GM13977 (cell line): ENCODE measurements around the gene NDEL1.

Experiments used
- DNase-seq: peaks from one replicate; pipeline ENCODE4 v3.0.0; 2012; ENCODE audit warnings: low spot score
- in situ Hi-C: fragments of 300-500 bp; cut with MboI; formaldehyde crosslinking; loops from one replicate; pipeline ENCODE4 v1.12.0; 2022; ENCODE audit warnings: low sequenced_read_pairs, low pct_unique_long_range_greater_than_20kb, mixed read lengths, inconsistent platforms; ENCODE audit not compliant: unreplicated experiment
- TF ChIP-seq, protein P1 (sequence below): IDR thresholded peaks from 2 replicates; pipeline ENCODE4 v1.5.1; 2012; ENCODE audit warnings: mild to moderate bottlenecking, control low read depth; ENCODE audit not compliant: insufficient read depth; ENCODE audit errors: extremely low read depth, missing control alignments

NDEL1 gene

DNA sequence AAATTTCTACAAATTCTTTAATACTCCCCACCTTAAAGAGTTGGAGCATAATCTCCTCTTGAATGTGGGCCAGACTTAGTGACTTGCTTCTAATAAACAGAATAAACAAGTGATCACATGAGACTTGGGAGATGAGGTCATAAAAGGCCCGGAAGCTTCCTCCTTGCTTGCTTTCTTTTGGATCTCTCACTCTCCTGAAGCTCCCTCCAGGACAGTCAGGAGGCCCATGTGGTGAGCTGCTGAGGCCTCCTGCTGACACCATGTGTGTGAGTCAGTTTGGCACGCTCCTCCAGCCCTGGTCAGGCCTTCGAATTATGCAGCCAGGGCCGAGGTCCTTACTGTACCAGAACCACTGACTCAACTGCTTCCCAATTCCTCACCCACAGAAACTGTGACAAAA lies 53.2 kb downstream of the NDEL1 start:
- TF ChIP-seq, protein P1, sequence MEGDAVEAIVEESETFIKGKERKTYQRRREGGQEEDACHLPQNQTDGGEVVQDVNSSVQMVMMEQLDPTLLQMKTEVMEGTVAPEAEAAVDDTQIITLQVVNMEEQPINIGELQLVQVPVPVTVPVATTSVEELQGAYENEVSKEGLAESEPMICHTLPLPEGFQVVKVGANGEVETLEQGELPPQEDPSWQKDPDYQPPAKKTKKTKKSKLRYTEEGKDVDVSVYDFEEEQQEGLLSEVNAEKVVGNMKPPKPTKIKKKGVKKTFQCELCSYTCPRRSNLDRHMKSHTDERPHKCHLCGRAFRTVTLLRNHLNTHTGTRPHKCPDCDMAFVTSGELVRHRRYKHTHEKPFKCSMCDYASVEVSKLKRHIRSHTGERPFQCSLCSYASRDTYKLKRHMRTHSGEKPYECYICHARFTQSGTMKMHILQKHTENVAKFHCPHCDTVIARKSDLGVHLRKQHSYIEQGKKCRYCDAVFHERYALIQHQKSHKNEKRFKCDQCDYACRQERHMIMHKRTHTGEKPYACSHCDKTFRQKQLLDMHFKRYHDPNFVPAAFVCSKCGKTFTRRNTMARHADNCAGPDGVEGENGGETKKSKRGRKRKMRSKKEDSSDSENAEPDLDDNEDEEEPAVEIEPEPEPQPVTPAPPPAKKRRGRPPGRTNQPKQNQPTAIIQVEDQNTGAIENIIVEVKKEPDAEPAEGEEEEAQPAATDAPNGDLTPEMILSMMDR: no peak
- in situ Hi-C loops: no loop called here
- DNase-seq: no peak

DNA sequence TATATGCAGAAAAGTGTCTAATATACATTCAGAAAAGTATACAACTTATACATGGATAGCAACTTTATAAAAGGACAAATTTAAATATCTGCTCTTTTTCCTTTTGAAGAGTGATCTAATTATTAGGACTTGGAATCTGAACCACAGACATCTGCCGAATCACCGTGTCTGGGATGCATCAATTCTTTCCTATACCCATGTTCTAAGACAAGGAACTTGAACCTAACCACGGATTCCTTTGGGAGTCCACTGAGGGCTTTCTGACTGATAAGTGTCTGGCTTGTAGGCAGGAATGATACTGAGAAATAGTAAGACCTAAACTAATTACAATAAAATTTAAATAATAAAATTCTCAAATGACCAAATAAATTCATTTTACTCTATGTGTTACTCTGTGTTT lies 54.2 kb downstream of the NDEL1 start:
- no peak for DNase-seq
- in situ Hi-C loops: no loop called here
- TF ChIP-seq, protein P1: no peak

DNA sequence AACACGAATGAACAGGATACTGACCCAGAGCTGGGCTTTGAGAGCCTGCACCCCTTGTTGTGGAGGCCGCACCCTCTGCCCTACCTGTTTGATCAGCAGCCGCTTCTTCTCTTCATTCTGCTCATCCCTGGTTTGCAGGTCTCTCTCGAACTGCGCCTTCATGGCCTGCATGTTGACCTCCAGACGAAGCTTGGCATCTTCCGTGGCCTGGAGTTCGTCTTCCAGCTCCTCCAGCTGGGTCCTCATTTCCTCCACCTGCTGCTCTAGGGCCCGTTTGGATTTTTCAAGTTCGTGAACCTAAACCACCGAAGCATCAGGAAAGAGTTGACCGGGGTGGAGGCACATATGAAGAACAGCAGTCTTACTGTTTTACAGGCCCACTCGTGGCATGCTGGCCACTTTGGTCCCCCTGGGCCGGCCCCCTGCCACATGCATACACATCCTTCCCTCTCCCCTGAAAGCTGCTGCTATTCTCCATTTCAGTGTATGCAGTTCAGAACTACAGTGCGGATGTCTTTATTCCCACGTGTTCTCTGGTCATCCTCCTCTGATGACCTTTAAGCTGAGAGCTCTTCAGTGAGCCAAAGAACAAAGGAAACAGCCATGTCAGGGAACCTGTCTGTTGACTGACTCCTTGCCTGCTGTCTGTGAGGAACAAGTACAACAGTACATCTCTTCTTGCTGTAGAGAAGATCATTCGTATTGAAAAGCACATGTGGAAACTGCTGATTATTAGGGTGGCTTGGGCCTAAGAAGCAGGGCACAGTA lies 54.8 kb downstream of the NDEL1 start:
- TF ChIP-seq, protein P1: no peak
- no peak for DNase-seq
- in situ Hi-C loops: no loop called here

- DNase-seq: no peak
- in situ Hi-C loops: no loop called here
- TF ChIP-seq, protein P1: no peak
Measured at GRCh38 chr17:8492121-8492520, 56.4 kb downstream of the NDEL1 start.

DNA sequence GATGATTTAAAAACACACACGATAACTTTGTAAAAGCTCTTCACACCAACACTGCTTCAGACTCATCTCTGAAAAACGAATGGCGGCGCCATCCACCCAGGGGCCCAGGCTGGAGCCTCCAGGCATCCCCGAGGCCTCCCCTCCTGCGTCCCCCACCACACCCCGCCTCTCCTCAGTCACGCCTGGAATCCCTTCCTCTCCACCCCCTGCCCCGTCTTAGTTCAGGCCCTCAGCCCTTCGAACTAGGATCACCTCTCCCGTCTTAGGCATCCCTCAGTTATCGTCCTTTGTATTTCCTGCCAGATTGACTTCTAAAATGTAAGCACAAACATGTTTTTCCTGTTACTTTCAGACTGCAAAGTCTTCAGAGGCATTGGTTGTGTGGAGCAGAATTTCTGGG lies 58.3 kb downstream of the NDEL1 start:
- DNase-seq: no peak
- TF ChIP-seq, protein P1: no peak
- in situ Hi-C loops: no loop called here

DNA sequence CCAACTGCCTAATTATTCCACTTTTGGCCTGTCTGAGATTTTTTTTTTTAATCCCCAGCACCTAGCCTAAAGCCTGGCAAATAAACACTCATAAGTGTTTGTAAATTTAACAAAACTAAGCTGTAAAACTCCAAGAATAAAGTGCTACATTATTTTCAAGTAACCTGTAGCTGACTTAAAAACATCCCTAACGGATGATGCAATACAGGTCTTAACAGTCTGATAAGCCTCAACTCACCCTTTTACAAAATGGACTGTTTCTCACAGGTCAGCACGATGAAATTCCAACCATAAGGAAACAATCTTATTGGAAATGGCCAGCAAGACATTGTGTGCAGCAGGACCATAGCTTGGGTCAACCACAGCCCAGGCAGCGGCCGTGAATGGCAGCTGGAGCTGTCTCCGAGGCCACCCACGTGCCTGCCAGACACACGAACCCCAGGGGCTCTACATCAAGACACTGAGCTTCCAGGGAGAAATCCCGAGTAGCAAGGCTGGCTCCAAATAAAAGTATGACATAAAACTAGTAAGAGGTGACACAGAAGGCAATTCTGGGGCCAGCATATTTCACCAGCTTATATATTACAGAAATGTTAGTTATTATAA lies 58.9 kb downstream of the NDEL1 start:
- in situ Hi-C loops: no loop called here
- TF ChIP-seq, protein P1: no peak
- DNase-seq: no peak
